Retinal pigment epithelial cell (primary cell): Measurements from ENCODE around the gene GIPC3.
A peak's percentile ranks its signal among the peaks of the same experiment; 100 is the strongest.
"Not testable (repeated sequence)": the region's sequence is repeated elsewhere in the genome, so short reads cannot be mapped to it uniquely, and the experiment has no call there.

ENCODE experiments used
- DNase-seq: peaks from one replicate; pipeline ENCODE4 v3.0.0-alpha.2; 2010; ENCODE audit warnings: low read depth
- H3K4me3 ChIP-seq: 2 replicates; pipeline ENCODE4 v1.5.1; 2011; ENCODE audit warnings: mild to moderate bottlenecking, low read length, control low read depth, moderate library complexity
- TF ChIP-seq, protein P1 (sequence below): conservative IDR thresholded peaks from 2 replicates; pipeline ENCODE4 v1.5.1; 2011; ENCODE audit warnings: low read depth, low read length, control low read depth, inconsistent platforms

The GIPC3 gene

DNA sequence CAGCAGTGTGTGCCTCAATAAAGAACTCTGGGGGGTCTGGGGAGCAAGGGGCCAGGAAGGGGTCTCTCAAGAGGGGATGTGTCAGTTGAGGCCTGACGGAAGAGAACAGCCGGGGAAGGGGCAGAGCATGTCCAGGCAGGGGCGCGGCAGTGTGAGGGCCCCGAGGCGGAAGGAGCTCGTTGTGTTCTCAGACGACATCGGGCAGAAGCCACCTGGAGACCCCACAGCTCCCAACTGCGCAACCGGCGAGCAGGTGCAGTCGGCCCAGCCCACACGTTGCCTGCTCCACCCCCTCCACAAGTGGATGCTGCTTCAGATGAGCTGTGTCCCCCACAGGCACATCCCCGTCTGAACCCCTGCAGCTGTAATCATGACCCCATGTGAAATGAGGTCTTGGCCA is 36.4 kb downstream of the GIPC3 start:
- no peak for DNase-seq
- TF ChIP-seq, protein P1, sequence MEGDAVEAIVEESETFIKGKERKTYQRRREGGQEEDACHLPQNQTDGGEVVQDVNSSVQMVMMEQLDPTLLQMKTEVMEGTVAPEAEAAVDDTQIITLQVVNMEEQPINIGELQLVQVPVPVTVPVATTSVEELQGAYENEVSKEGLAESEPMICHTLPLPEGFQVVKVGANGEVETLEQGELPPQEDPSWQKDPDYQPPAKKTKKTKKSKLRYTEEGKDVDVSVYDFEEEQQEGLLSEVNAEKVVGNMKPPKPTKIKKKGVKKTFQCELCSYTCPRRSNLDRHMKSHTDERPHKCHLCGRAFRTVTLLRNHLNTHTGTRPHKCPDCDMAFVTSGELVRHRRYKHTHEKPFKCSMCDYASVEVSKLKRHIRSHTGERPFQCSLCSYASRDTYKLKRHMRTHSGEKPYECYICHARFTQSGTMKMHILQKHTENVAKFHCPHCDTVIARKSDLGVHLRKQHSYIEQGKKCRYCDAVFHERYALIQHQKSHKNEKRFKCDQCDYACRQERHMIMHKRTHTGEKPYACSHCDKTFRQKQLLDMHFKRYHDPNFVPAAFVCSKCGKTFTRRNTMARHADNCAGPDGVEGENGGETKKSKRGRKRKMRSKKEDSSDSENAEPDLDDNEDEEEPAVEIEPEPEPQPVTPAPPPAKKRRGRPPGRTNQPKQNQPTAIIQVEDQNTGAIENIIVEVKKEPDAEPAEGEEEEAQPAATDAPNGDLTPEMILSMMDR, result no peak
- no peak overlapping the region for H3K4me3 ChIP-seq

DNA sequence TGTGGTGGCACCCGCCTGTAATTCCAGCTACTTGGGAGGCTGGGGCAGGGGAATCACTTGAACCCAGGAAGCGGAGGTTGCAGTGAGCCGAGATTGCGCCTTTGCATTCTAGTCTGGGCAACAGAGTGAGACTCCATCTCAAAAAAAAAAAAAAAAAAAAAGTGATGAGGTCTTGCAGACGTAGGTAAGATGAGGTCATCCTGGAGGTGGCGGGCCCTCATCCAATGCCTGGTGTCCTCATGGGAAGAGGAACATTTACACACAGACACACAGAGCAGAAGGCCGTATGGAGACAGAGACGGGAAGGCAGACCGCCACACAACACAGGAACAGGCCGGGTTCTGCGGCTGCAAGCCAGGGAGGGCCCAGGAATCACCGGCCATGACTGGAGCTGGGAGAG is 36.9 kb downstream of the GIPC3 start:
- H3K4me3 ChIP-seq, result no peak overlapping the region
- TF ChIP-seq, protein P1, result no peak
- DNase-seq, result no peak

DNA sequence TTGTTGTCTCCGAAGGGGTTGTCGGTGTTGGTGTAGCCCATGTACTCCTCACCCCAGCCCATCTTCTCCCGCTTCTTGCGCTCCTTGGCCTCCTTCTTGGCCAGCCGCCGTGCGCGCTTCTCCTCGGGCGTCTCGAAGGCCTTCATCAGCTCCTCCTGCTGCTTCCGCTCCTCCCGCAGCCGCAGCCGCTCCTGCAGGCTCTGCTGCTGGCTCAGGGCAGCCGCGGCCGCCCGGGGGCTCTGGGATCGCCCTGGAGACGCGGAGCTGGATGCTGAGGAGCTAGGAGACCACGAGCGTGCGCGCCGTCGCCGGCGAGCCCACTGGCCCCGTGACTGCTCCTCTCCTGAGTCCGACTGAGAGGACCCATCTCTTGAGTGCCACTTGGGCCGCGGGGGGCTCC is 38.4 kb downstream of the GIPC3 start:
- no peak overlapping the region for H3K4me3 ChIP-seq
- DNase-seq, result no peak
- TF ChIP-seq, protein P1, result no peak

DNA sequence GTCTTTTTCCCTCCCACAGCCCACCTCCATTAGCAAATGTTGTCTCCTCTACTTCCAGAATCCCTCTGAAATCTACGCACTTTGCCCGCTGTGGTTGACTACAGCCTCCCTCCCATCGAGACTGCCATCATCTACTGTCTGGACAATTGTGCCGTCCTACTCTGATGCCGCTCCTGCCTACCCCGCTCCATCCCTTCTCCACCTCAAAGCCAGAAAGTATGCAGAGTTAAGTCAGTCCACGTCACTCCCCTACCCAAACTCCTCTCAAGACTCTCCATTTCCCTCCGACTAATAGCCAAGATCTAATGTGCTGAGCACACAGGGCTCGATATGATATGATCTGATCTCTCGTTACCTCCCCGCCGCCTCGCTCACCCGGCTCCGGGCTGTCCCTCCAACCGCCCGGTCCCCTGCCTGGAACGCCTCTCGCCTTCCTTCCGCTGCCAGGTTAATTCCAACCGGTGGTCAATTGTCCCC is 40.8 kb downstream of the GIPC3 start:
- peak overlapping the region; percentile 73 for H3K4me3 ChIP-seq
- TF ChIP-seq, protein P1, result no peak
- no peak for DNase-seq

DNA sequence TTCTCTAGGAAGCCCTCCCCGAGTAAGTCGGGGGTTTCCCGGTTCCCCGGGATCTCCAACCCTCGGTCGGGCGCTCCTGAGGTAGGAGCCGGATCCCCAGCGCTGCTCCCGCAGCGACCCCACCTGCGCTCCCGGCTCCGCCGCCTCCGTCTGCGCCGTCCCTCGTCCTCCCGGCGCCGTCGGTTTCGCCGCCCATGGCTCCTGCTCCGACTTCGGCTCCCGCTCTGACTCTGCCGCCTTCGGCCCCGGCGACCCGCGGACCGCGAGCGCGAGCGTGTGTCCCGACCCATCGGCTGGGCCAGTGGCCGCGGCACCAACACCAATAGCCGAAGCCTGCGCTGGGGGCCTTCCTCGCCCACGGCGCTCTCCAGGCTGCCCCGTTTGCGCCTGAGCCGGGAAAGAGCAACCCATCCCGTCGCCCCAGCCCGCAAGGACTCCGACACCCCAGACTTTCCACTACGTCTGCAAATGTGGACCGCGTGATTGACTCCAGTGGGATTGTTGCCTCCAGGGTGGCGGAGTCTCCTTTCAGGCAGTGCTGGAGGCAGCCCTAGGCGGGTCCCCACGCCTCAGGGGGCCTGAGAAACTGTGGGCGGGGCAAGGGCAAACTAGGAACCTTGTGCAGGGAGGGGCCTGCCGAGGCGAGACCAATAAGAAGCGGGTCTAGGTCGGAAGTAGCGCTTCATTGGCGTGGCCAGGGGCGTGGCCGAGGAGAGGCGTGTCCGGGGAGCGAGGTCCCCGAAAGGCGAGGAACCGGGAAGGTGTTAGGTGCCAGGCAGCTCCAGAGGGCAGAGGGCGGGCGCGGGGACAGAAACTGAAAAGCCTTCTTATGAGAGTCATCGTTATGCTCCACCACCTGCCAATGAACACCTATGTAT is 41.4 kb downstream of the GIPC3 start, which contains the start of gene CACTIN:
Gene CACTIN, minus strand, starts transcription at position 318 of the 878 bp plus-strand sequence. Its CDS starts 28 bp downstream, at position 290.
- TF ChIP-seq, protein P1, result no peak
- H3K4me3 ChIP-seq, result peak within 1 kb of the TSS; percentile 73
- peak; percentile 92 for DNase-seq

DNA sequence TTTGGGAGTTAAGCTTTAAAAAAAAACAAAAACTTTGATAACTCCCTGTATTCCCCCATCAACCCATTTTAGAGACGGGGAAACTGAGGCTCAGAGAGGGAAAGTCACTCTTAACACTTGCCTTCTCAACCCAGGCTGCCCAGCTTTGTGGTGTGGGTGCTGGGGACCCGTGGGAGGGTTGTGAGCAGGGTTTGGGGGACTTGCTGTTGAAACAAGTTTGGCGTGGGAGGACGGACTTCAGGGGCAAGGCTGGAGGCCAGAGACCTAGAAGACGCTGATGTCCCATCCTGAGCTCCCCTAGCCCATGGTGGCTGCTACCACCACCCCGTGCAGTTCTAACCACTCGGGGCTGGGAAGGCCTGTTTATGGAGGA is 42.1 kb downstream of the GIPC3 start:
- TF ChIP-seq, protein P1, result no peak
- H3K4me3 ChIP-seq, result no peak overlapping the region
- no peak for DNase-seq

DNA sequence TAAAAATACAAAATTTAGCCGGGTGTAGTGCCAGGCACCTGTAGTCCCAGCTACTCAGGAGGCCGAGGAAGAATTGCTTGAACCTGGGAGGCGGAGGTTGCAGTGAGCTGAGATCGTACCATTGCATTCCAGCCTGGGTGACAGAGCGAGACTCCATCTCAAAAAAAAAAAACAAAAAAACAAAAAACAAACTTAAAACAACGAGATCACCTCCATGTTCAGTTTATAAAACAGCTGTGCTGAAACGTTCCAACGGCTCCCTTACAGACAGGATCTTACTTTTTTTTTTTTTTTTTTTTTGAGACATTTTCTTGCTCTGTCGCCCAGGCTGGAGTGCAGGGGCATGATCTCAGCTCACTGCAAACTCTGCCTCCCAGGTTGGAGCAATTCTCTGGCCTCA is 43.5 kb downstream of the GIPC3 start:
- not testable (repeated sequence) for H3K4me3 ChIP-seq, DNase-seq
